ENCODE data around the gene OTOP2.

Gene OTOP2

DNA sequence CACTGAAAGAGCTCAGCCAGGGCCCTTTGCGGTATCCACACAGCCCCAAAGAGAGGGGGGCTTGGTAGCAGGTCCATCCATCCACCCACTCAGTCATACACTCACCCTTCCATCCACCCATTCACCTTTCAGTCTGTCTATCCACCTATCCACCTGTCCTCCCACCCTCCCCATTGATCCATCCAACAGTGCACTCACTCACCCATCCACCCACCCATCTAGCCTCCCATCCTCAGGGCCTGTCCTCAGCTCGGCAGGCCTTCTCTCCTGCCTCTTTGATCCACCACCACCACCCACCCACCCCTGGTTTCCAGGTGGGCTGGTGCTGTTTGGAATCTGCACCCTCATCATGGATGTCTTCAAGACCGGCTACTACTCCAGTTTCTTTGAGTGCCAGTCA is 1.2 kb downstream of the OTOP2 start:
- no peak for DNase-seq

DNA sequence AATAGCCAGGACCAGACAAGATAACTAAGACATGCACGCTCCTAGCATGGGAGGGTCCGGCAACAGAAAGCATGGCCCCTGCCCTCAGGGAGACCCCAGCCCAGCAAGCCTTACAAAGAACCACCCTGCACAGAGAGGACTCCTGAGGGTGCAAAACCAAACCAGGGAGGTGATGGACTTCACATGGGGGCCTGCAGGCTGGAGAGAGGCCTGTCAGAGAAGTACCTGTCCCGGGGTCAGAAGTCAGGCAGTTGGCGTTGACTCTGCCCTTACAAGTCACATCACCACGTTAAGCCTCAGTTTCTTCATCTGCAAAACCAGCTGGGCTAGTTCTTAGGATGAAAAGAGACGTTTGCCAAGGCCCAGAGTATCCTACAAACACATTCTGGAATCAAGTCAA is 4.7 kb downstream of the OTOP2 start:
- DNase-seq = no peak

DNA sequence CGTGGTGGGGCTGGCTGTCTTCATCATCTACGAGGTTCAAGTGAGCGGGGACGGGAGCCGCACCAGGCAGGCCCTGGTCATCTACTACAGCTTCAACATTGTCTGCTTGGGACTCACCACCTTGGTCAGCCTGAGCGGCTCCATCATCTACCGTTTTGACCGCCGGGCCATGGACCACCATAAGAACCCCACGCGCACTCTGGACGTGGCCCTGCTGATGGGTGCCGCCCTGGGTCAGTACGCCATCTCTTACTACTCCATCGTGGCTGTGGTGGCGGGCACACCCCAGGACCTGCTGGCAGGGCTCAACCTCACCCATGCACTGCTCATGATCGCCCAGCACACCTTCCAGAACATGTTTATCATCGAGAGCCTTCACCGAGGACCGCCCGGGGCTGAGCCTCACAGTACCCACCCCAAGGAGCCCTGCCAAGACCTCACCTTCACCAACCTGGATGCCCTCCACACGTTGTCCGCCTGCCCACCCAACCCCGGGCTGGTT is 6.5 kb downstream of the OTOP2 start:
- no peak for DNase-seq

DNA sequence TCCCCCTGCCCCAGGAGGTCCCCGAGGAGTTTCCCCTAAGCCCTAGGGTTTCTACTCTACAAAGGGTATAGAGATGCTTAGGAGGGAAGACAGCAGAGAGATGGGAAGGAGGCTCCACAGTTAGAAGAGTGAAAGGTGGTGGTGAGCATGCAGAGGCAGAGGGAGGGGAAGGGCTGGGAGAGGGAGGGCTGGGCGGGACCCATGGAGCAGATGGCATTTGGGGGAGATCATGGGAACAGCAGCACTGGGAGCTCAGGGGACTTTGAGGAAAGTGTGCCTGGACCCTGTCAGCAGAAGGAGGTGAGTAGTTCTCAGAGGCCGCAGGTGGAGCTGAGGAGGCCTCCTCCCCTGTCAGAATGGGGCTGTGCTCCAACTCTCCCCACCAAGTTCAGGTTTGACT is 11.0 kb downstream of the OTOP2 start:
- DNase-seq = no peak

DNA sequence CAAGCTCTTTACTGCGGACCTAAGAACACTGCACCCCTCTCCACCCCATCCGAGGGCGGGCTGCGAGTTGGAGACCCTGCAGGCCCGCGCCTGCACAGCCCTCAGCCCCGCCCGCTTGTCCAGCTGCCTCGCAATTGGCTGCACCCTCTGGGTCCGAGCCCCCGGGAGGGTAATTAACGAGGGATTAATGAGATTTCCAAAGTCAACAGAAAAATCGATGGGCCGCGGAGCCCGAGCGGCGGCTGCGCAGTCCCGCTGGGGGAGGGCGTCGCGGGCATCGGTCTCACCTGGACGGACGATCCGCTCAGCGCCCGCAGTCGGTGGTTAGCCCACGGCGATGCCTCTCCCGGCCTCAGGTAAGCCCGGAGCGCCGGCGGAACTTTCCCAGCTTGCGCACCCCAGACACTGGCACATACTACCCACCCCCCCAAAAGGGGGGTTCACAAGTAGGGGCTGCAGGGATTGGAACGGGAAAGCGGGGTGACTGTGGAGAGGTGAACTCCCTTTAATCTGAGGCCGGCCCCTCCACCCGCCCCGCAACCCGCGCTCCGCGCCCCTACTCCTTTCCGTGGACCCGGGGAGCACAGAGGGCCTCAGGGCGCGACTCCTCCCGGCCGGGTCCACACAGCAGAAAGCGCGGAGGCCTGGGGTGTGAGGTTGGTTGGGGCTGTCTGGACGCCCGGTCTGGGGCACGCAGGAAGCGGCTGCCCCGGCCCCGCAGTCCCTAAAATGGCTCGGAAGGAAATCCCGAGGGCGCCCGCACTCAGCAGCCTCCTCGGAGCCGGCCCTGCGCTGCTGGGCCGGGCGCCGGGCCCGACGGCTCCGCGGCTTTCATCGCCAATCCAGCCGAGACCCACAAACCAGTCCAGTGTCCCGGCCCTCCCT is 11.8 kb downstream of the OTOP2 start, which contains the start of gene OTOP3:
OTOP3 (plus strand) TSS at position 314 of the 885 bp plus-strand sequence; CDS start at position 338, 24 bp downstream.
- no peak for DNase-seq

DNA sequence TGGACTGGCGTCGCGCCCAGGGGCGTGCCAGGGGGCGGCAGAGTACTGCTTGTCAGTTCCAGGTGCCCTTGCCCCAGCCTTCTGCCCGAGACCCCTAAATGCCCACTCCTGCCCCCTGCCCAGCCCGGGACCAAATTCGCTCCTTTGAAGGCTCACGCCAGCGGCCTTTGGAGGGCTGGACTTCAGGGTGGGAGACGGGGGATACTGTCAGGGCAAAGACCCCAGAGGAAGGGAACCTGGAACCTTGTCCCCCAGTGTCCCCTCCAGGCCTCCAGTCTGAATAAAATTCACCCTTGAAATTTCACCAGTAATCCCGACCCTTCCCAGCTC is 12.4 kb downstream of the OTOP2 start:
- no peak for DNase-seq

DNA sequence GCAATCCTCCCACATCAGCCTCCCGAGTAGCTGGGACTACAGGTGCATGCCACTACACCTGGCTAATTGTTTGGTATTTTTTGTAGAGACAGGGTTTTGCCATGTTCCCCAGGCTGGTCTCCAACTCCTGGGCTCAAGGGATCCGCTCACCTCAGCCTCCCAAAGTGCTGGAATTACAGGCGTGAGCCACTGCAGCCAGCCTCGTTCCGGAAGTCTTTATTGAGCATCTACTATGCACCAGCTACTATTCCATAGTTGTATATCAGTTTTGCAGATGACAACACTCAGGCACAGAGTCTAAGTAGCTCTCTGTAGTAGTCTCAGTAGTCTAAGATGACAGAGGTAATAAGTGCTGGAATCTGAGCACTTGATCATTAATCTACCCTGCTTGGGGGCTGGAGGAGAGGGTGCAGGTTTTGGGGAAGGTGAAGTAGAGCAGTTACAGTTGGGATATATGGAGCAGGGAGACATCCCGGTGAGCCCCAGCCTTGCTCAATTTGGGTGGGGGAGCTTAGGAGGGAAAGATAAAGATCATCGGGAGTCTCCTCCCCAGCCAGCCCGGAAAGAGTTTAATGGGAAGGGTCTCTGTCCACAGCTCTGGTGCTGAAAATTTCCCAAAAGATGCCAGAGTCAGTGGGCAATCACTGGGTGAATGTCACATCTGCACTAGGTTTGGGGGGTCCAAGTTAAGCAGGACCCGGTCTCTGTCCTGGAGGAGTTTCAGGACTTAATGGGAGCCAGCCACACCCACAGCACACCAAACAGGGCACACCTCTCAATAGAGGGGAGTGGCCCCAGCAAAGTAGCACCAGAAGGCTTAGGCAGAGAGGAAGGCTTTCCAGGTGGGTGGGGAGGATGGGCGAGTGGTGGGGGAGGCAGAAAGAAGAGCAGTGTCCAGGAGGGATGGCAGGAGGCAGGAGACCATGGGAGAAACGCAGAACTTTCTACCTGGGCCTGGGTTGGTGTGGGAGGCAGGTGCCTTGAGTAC is 13.3 kb downstream of the OTOP2 start:
- DNase-seq = no peak

DNA sequence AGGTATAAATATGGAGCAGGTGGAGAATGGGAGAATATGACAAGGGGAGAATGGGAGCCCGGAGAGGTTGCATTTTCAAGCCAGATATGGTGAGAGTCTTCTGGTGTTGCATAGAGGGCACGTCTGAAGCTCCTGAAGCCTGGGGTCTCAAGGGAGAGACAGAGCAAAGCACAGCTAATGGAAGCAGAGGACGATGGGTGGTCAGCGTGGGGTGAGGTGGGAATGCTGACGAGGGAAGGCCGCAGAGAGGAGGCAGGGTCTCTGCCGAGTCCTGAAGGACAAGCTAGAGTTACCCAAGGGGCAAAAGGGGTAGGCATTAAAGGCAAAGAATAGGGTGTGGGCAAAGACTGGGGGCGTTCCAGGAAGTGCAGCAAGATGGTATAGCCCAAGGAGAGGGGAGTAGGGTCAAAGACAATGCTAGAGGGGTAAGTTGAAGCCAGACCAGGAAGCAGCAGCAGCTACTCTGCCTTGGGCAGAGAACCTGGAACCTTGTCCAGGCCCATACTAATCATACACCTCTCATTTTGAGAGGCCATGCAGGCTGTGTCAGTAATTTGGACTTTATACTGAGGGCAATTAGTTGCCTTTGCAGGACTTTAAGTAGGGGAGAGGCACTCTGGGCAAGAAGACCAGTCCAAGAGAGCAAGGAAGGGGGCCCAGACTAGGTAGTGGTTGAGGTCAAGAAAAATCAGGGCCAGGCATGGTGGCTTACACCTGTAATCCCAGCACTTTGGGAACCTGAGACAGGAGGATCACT is 14.3 kb downstream of the OTOP2 start:
- DNase-seq = no peak

DNA sequence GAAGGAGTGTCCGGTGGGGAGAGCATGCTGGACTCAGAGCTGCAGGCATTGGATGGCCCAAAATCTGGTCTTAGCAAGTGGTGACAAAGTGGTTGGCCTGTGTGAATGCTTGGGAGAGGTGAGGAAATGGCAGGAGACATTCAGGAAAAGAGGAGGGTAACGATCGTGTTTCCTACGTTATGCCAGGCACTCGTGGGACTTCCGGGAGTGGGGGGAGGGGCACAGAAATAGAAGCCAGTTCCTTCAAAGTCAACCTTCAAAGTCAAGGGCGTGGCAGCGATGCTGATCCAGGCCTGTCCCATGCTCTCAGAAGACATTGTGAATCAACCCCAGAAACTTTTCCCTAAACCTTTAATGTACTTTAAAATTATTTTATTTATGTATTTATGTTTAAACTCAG is 15.5 kb downstream of the OTOP2 start:
- DNase-seq = no peak

DNA sequence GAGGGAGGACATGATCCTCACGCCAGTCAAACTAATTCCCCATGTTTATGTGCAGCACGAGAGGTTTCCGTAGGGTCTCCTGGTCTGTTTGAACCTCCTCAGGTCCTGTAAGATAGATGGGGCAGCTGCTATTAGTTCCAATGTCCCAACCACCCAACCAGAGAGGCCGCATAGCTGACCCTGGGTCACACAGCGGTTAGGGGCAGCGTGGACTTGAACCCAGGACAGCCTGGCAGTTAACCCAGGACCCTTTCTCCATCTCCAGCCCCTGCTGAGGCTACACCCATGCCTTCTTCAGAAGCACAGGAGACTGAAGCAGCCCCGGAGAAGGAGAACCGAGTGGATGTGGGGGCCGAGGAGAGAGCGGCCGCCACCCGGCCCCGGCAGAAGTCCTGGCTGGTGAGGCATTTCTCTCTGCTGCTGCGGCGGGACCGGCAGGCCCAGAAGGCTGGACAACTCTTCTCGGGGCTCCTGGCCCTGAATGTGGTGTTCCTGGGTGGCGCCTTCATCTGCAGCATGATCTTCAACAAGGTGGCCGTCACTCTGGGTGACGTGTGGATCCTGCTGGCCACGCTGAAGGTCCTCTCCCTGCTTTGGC is 17.2 kb downstream of the OTOP2 start:
- no peak for DNase-seq

DNA sequence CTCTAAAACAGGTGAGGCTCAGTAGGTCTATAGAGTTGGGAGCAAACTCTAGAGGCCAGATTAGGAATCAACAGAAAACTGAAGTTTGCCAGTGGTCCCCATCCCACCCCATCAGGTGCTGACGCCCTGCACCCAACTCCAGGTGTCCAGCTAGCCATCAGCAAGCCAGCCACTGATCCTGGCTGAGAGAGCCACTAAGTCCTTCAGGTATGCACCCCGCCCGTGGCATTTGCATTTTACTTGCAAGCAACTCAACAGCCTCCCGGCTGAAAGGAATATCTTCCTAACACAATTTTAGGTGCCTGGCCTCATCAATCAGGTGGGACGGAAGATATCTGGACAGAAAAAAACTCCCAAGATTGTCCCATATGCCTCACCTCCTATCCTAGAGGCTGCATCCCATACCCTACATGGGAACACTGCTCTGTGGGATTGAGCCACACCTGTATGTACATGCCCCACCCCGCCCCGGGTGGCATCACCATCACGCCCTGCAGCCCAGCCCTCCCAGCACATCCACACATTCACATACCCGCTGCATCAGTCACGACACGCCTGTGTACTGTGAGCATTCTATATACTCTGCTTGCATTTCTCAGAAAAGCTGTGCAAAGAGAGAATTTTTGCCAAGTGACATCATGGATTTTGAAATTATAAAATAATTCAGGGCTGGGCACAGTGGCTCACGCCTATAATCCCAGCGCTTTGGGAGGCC is 19.9 kb downstream of the OTOP2 start:
- DNase-seq = no peak

DNA sequence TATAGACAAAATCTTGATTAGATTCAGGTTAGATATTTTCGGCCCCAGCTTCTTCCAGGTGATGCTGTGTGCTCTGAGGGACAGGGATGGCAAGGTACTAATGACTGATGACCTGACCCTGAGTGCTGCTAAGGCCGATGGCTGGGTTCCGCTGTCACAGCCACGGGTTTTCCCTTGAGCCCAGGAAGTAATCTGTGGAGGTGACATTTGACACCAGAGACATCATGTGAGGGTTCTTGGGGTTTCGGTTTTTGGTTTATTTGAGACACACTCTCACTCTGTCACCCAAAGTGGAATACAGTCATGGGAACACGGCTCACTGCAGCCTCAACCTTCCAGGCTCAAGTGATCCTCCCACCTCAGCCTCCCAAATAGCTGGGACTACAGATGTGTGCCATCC is 21.5 kb downstream of the OTOP2 start:
- DNase-seq = no peak

DNA sequence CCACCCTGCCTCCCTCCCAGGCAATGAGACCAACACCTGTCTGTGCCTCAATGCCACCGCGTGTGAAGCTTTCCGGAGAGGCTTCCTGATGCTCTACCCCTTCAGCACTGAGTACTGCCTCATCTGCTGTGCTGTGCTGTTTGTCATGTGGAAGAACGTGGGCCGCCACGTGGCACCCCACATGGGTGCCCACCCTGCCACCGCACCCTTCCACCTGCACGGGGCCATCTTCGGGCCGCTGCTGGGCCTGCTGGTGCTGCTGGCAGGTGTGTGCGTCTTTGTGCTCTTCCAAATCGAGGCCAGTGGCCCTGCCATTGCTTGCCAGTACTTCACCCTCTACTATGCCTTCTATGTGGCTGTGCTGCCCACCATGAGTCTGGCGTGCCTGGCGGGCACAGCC is 22.6 kb downstream of the OTOP2 start:
- DNase-seq = no peak

DNA sequence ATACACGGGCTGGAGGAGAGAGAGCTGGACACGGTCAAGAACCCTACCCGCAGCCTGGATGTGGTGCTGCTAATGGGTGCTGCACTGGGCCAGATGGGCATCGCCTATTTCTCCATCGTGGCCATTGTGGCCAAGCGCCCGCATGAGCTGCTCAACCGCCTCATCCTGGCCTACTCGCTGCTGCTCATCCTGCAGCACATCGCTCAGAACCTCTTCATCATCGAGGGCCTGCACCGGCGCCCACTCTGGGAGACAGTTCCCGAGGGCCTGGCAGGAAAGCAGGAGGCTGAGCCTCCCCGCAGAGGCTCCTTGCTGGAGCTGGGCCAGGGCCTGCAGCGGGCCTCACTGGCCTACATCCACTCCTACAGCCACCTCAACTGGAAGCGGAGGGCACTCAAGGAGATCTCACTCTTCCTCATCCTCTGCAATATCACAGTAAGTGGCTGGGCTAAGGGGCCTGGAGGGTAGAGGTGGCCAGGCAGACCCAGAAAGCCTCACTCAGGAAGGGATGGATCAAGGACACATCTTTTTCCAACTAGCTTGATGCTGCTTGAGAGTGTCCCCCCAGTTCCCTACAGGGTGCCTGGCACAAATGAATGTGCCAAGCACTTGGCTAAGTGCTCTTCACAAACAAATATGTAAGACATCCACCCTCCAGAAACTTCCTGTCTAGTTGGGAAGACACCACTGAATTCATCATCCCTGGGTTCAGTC is 23.1 kb downstream of the OTOP2 start:
- DNase-seq = no peak

DNA sequence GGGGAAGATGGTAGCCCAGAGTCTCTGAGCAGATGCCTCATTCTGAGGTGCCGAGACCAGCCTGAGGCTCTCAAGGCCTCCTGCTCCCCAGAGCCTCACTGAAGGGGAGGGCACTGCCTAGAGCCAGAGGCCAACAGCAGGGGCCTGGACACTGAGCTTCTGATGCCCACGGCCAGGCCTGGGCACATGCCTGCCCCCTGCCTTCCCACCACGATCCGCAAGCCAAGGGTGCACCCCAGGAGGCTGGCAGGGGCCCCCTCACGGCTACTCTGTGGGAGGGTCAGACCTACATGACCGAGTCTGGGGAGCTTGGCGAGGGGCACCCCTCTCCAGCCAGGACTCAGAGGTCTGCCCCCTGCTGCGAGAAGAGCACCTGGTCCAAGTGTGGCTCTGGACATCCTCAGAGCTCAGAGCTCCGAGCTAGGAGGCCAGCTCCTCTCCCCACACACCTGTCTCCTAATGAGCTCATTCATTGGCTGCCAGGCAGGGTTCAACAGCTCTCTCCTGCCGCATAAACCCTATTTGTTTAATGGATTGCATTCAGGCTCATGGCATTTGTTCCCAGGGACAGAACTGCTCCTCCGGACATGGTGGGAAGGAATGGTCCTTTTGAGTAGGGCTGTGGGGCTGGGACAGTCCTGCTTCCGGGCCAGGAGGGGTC is 25.5 kb downstream of the OTOP2 start:
- no peak for DNase-seq

DNA sequence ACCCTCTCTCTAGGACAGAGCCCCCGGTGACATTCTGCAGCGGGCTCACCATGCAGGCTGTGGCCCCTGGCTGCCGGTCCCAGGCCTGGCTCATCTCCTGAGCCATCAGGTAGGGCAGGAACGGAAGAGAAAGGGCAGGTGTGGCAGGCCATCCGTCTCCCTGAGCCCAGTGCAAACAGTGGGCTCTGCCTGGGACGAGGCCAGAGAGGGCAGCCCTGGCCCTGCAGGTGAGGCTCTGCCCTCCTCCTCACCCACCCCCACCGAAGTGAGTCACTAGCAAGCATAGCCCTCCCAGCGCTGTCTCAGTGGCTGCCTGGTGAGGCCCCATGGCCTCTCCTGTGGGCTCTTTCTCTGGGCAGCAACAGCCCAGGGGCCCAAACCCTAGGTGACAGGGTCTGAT is 26.1 kb downstream of the OTOP2 start:
- DNase-seq = no peak

DNA sequence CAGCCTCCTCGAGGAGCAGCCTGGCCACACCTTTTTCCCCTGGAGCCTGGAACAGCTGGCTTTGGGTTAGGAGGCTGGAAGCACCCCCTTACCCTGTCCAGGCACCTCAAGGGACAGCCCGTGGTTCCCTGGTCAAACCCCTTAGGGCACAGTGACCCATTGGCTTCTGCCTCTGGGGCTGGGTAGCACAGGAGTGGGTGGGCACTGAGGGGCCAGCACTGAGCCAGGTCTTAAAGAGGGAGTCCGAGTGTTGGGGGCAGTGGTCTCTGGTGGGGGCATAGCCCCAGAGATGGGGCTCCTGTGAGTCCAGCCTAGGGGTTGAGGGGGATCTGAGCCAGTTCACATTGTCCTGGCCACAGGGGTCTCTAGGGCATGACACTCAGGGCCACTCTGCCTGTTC is 27.0 kb downstream of the OTOP2 start:
- DNase-seq = no peak

DNA sequence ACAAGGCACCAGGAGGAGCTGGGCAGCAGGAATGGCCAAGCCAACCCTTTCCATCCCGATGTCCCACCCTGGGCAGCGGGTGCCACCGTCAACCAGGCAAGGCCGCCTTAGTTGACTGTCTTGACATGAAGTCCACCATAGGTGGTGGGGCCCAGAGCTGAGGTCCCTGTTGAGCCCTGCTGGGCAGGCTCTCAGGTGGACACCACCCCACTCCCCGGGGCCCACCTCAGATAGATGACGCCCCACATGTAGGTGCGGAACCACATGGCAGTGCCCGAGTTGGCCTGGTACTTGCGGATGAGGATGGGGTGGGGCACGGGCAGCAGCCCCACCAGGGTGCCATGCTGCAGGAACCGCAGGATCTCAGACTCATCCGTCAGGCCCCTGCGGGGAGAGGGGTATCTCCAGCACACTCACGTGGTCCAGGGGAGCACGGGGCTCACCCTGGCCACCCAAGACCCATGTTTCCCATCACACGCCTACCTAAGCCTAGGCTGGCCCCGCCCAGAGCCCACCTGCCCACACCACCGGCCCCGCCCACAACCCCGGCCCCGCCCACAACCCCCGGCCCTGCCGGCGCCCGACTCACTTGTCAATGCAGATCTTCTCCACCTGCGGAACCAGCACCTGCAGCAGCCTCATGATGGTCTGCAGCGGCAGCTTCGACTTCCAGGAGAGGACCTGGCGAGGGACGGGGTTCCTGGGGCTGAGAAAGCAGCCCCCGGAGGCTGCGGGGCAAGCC is 27.8 kb downstream of the OTOP2 start:
- no peak for DNase-seq

DNA sequence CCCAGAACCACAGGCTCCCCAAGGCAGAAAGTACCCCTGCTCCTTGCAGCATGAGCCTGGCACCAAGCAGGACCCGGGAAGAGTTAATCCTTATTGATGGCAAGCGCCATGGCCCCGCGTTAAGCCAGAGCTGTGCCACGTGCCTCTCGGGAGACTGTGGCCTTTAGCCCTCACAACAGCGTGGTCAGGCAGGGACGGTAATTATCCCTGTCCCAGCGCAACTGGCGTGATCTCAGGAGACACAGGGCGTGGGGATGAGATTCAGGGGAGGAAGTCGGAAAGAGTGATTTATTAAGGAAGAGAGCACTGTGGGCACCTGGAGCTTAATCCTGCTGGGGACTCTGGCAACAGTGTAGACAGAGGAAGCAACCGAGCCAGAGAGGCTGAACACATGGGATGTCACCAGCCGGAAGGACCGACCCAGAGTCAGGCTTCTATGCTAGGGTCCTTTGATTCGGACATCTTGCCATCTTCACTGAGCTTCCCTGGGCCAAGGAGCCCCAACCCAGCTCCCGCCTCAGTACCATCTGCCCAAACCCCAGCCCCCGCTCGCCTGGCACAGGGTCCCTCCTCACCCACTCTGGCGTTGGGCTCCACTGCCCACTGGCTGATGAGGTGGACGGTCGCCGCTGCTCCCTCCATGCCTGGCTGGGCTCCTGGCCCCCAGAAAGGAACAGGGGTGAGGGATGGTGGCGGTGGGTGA is 28.5 kb downstream of the OTOP2 start:
- no peak for DNase-seq
